ENCODE measurements around the gene SNX14. TPM values are rescaled to one million over a fixed set of nuclear protein-coding genes. Genes with fewer than 3 reads are reported as not detected.
A peak's percentile ranks its signal among the peaks of the same experiment; 100 is the strongest.

Gene SNX14
- total and polyA plus RNA-seq, 3 experiments from 2014 or later, result 48.9 to 56.1 (median 52.4) TPM

- Histone ChIP-seq H3K4me3 (ENCODE audit: low read length) (no peak overlapping the region), H3K27me3 (ENCODE audit: insufficient read depth, low read length, poor library complexity, severe bottlenecking) (no peaks in the 10 kb centered on the region), H3K4me1 (ENCODE audit: insufficient read depth, low read length) (peaks cover 5% of the 10 kb centered on the region), H3K36me3 (ENCODE audit: insufficient read depth, low read length) (no peaks in the 10 kb centered on the region), H3K9me3 (ENCODE audit: low read length) (no peaks in the 10 kb centered on the region), H3K27ac (ENCODE audit: low read depth, low read length) (no peak overlapping the region)
- CTCF ChIA-PET, result interaction anchor here (5.0 kb wide), 1 partner anchor 13 kb away, joined by 29 read pairs; no protein-coding TSS in a partner anchor
- peak overlapping the region in 2 of 8 donors; percentile 6 to 37 for H3K27ac Mint-ChIP-seq
- H3K4me1 Mint-ChIP-seq, result peaks cover 18 to 21% (median 19%) of the 10 kb centered on the region in 3 donors
- no peaks in the 10 kb centered on the region for H3K27me3 Mint-ChIP-seq
- no peak for DNase-seq
- peaks cover 0 to 40% (median 5%) of the 10 kb centered on the region in 3 donors for H3K36me3 Mint-ChIP-seq
- no peak overlapping the region for H3K4me3 Mint-ChIP-seq
- peaks cover 0 to 12% (median 4%) of the 10 kb centered on the region in 5 donors for H3K9me3 Mint-ChIP-seq
- POLR2A ChIA-PET, result no interaction called here
Observed at GRCh38 chr6:85494547-85495536, 98.8 kb downstream of the SNX14 start.

GRCh38 chr6:85493389-85493788 is 100.3 kb downstream of the SNX14 start:
- H3K27me3 ChIP-seq (ENCODE audit: insufficient read depth, low read length, poor library complexity, severe bottlenecking), result no peaks in the 10 kb centered on the region
- no peak overlapping the region for H3K27ac Mint-ChIP-seq
- no peaks in the 10 kb centered on the region for H3K9me3 ChIP-seq (ENCODE audit: low read length)
- H3K4me3 ChIP-seq (ENCODE audit: low read length), result no peak overlapping the region
- H3K9me3 Mint-ChIP-seq, result peaks cover 0 to 12% (median 4%) of the 10 kb centered on the region in 5 donors
- H3K4me3 Mint-ChIP-seq, result no peak overlapping the region
- H3K36me3 ChIP-seq (ENCODE audit: insufficient read depth, low read length), result no peaks in the 10 kb centered on the region
- no peaks in the 10 kb centered on the region for H3K27me3 Mint-ChIP-seq
- no peak for DNase-seq
- POLR2A ChIA-PET, result interaction anchor here (0.6 kb wide), 1 partner anchor 37 kb away, joined by 5 read pairs; no protein-coding TSS in a partner anchor
- CTCF ChIA-PET, result interaction anchor here (5.0 kb wide), 1 partner anchor 11 kb away, joined by 29 read pairs; no protein-coding TSS in a partner anchor
- H3K27ac ChIP-seq (ENCODE audit: low read depth, low read length), result no peak overlapping the region
- H3K36me3 Mint-ChIP-seq, result peaks cover 0 to 45% (median 5%) of the 10 kb centered on the region in 3 donors
- H3K4me1 Mint-ChIP-seq, result peaks cover 4 to 6% (median 6%) of the 10 kb centered on the region in 3 donors
- no peaks in the 10 kb centered on the region for H3K4me1 ChIP-seq (ENCODE audit: insufficient read depth, low read length)

DNA sequence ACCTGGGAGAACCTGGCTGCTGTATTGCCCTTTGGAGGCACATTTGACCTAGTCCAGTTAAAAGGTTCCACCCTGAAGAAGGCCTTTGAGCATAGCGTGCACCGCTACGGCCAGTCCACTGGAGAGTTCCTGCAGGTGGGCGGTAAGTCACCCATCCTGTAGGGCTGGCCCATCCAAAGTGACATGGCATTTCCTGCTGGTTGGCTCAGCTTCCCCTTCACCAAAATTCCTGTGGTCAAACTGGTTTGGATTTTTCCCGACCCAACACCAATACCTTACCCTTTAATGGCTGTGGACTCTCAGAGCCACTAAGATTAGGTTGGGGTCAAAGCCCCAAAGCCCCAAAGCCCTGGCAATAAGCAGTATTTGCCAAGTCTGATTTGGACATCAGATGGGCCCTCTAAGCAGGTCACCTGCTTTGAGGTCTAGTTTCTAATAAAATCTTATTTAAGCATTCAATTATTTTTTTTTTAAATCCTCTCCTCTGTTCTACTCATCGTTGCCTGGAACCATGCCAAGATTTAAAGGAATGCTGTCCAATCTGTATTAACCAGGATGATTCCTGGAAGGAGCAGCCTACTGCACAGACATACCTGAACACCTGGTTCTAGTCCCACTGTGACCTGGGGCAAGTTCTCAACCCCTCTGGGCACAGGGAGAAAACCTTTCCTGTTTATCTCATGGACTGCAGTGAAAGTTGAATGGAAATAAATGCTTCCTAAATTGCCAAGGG is 103.0 kb downstream of the SNX14 start:
- ChIA-PET POLR2A (no interaction called here), CTCF (interaction anchor here (1.9 kb wide), 1 partner anchor 136 kb away, joined by 6 read pairs; no protein-coding TSS in a partner anchor)
- no peaks in the 10 kb centered on the region for H3K4me1 ChIP-seq (ENCODE audit: insufficient read depth, low read length)
- H3K4me1 Mint-ChIP-seq, result no peaks in the 10 kb centered on the region
- no peaks in the 10 kb centered on the region for H3K27me3 ChIP-seq (ENCODE audit: insufficient read depth, low read length, poor library complexity, severe bottlenecking)
- no peak for DNase-seq
- H3K27ac ChIP-seq (ENCODE audit: low read depth, low read length), result no peak overlapping the region
- peak overlapping the region in 1 of 8 donors; percentile 29 for H3K27ac Mint-ChIP-seq
- H3K36me3 ChIP-seq (ENCODE audit: insufficient read depth, low read length), result no peaks in the 10 kb centered on the region
- H3K4me3 ChIP-seq (ENCODE audit: low read length), result no peak overlapping the region
- H3K4me3 Mint-ChIP-seq, result no peak overlapping the region
- H3K9me3 ChIP-seq (ENCODE audit: low read length), result no peaks in the 10 kb centered on the region
- no peaks in the 10 kb centered on the region for H3K27me3 Mint-ChIP-seq
- H3K9me3 Mint-ChIP-seq, result no peaks in the 10 kb centered on the region
- H3K36me3 Mint-ChIP-seq, result peaks cover 0 to 57% (median 5%) of the 10 kb centered on the region in 3 donors

- Mint-ChIP-seq H3K36me3 (peaks cover 0 to 27% (median 5%) of the 10 kb centered on the region in 3 donors), H3K27ac (no peak overlapping the region), H3K9me3 (no peaks in the 10 kb centered on the region), H3K4me3 (no peak overlapping the region), H3K27me3 (peaks cover 2% of the 10 kb centered on the region in 2 donors), H3K4me1 (peaks cover 12 to 19% (median 15%) of the 10 kb centered on the region in 3 donors)
- no peak for DNase-seq
- Histone ChIP-seq H3K27me3 (ENCODE audit: insufficient read depth, low read length, poor library complexity, severe bottlenecking) (no peaks in the 10 kb centered on the region), H3K27ac (ENCODE audit: low read depth, low read length) (no peak overlapping the region), H3K36me3 (ENCODE audit: insufficient read depth, low read length) (no peaks in the 10 kb centered on the region), H3K4me3 (ENCODE audit: low read length) (no peak overlapping the region), H3K9me3 (ENCODE audit: low read length) (no peaks in the 10 kb centered on the region), H3K4me1 (ENCODE audit: insufficient read depth, low read length) (no peaks in the 10 kb centered on the region)
- CTCF ChIA-PET, result interaction anchor here (0.9 to 7.6 kb wide), 5 partner anchors 9 to 133 kb away, joined by 4 to 115 read pairs (median 29); partner anchors contain the start of gene NT5E
- POLR2A ChIA-PET, result no interaction called here
Observed at GRCh38 chr6:85484948-85485347, 108.7 kb downstream of the SNX14 start.

DNA sequence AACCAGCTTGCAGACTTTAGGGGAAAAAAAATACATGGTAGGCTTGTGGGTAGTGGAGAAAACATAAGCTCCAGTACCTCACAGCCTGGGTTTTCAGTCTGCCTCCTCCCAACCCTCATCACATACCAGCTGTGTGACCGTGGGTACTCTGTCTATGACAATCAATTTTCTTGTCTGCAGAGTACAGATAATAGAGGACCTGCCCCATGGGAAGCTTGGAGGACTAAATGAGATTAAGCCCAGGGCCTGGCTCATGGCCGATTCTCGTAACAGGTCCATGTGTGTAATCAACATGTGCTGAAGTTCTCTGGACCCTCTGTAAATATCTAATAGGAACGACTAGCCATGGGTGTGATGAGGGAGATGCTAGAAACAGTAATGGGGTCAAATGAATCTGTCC is 109.8 kb downstream of the SNX14 start:
- H3K27ac ChIP-seq (ENCODE audit: low read depth, low read length), result no peak overlapping the region
- H3K9me3 ChIP-seq (ENCODE audit: low read length), result no peaks in the 10 kb centered on the region
- peaks cover 2 to 5% of the 10 kb centered on the region in 2 donors for H3K27me3 Mint-ChIP-seq
- H3K4me1 ChIP-seq (ENCODE audit: insufficient read depth, low read length), result no peaks in the 10 kb centered on the region
- H3K9me3 Mint-ChIP-seq, result no peaks in the 10 kb centered on the region
- no peaks in the 10 kb centered on the region for H3K36me3 ChIP-seq (ENCODE audit: insufficient read depth, low read length)
- H3K27ac Mint-ChIP-seq, result no peak overlapping the region
- peaks cover 0 to 26% (median 7%) of the 10 kb centered on the region in 3 donors for H3K36me3 Mint-ChIP-seq
- ChIA-PET CTCF (interaction anchor here (1.1 to 7.6 kb wide), 14 partner anchors 10 to 132 kb away, joined by 3 to 115 read pairs (median 8); partner anchors contain the start of gene NT5E), POLR2A (interaction anchor here (1.9 kb wide), 1 partner anchor 34 kb away, joined by 5 read pairs; the partner anchor contains the start of gene NT5E)
- H3K4me1 Mint-ChIP-seq, result peaks cover 12 to 19% (median 15%) of the 10 kb centered on the region in 3 donors
- H3K27me3 ChIP-seq (ENCODE audit: insufficient read depth, low read length, poor library complexity, severe bottlenecking), result no peaks in the 10 kb centered on the region
- no peak overlapping the region for H3K4me3 Mint-ChIP-seq
- no peak for DNase-seq
- H3K4me3 ChIP-seq (ENCODE audit: low read length), result no peak overlapping the region

GRCh38 chr6:85482905-85483700 is 110.6 kb downstream of the SNX14 start:
- Mint-ChIP-seq H3K27ac (peak overlapping the region in 2 of 8 donors; percentile 18 to 29), H3K36me3 (peaks cover 0 to 23% (median 7%) of the 10 kb centered on the region in 3 donors), H3K4me1 (peaks cover 12 to 20% (median 15%) of the 10 kb centered on the region in 3 donors), H3K9me3 (no peaks in the 10 kb centered on the region), H3K27me3 (peaks cover 2 to 5% of the 10 kb centered on the region in 2 donors), H3K4me3 (no peak overlapping the region)
- Histone ChIP-seq H3K9me3 (ENCODE audit: low read length) (no peaks in the 10 kb centered on the region), H3K4me3 (ENCODE audit: low read length) (no peak overlapping the region), H3K27ac (ENCODE audit: low read depth, low read length) (no peak overlapping the region), H3K27me3 (ENCODE audit: insufficient read depth, low read length, poor library complexity, severe bottlenecking) (no peaks in the 10 kb centered on the region), H3K36me3 (ENCODE audit: insufficient read depth, low read length) (no peaks in the 10 kb centered on the region), H3K4me1 (ENCODE audit: insufficient read depth, low read length) (no peaks in the 10 kb centered on the region)
- ChIA-PET POLR2A (interaction anchor here (1.9 kb wide), 1 partner anchor 33 kb away, joined by 5 read pairs; the partner anchor contains the start of gene NT5E), CTCF (interaction anchor here (0.7 to 7.6 kb wide), 35 partner anchors 8 to 196 kb away, joined by 3 to 115 read pairs (median 6); partner anchors contain the start of gene NT5E)
- DNase-seq, result peak; percentile 65 to 84 (median 68)
